CD14-positive monocyte (primary cell): ENCODE results near the gene GIMAP1. TPM values are rescaled to one million over a fixed set of nuclear protein-coding genes. Genes with fewer than 3 reads are reported as not detected.

Experiments used
- DNase-seq, 3 donors: peaks; one replicate each; pipeline ENCODE4 v3.0.0-alpha.2; 2011 to 2022
- H2AFZ ChIP-seq: 2 replicates; pipeline ENCODE4 v1.6.0; 2012; ENCODE audit warnings: mild to moderate bottlenecking, low read depth, low read length, inconsistent platforms; ENCODE audit not compliant: insufficient read depth, poor library complexity, severe bottlenecking
- H3K27ac ChIP-seq, 2 donors: 1 replicate in 1 of 2; 2 replicates in 1 of 2; pipeline ENCODE4 v1.5.1; 2012 to 2013; ENCODE audit warnings: low read length in 2 of 2, control low read depth in 1 of 2, inconsistent platforms in 1 of 2, low read depth in 1 of 2, mild to moderate bottlenecking in 1 of 2
- H3K27me3 ChIP-seq, 2 donors: one replicate each; pipeline versions ENCODE4 v1.6.0 to v1.6.1; 2011 to 2013; ENCODE audit warnings: low read length in 2 of 2; ENCODE audit not compliant: control insufficient read depth in 2 of 2, insufficient read depth in 2 of 2
- H3K36me3 ChIP-seq, 2 donors: replicated peaks in 1 of 2; 1 replicate in 1 of 2; 2 replicates in 1 of 2; pipeline versions ENCODE4 v1.5.1 to v1.6.1; 2012 to 2013; ENCODE audit warnings: low read length in 2 of 2, control low read depth in 1 of 2, inconsistent platforms in 1 of 2, mild to moderate bottlenecking in 1 of 2; ENCODE audit not compliant: insufficient read depth in 2 of 2, control insufficient read depth in 1 of 2
- H3K4me1 ChIP-seq, 2 donors: 1 replicate in 1 of 2; 2 replicates in 1 of 2; pipeline versions ENCODE4 v1.5.1 to v1.6.1; 2012 to 2013; ENCODE audit warnings: low read length in 2 of 2, control low read depth in 1 of 2, inconsistent platforms in 1 of 2, mild to moderate bottlenecking in 1 of 2, moderate library complexity in 1 of 2; ENCODE audit not compliant: insufficient read depth in 2 of 2, control insufficient read depth in 1 of 2
- H3K4me2 ChIP-seq: replicated peaks from 2 replicates; pipeline ENCODE3; 2012; ENCODE audit warnings: low read length, moderate library complexity, mild to moderate bottlenecking; ENCODE audit not compliant: poor library complexity, severe bottlenecking; ENCODE audit errors: extremely low read depth
- H3K4me3 ChIP-seq, 3 experiments: fragments of 200-600 bp in 1 of 3; sonication (generic) in 1 of 3; replicated peaks in 1 of 3; 1 replicate in 2 of 3; 2 replicates in 1 of 3; pipeline ENCODE4 v1.5.1; 2011 to 2013; ENCODE audit warnings: low read length in 3 of 3, mild to moderate bottlenecking in 3 of 3, control low read depth in 2 of 3, low read depth in 2 of 3, inconsistent platforms in 1 of 3, moderate library complexity in 1 of 3
- H3K79me2 ChIP-seq: 2 replicates; pipeline ENCODE4 v1.6.0; 2012; ENCODE audit warnings: mild to moderate bottlenecking, control low read depth, inconsistent platforms, low read length, moderate library complexity; ENCODE audit not compliant: insufficient read depth
- H3K9ac ChIP-seq: 2 replicates; pipeline ENCODE4 v1.6.0; 2017; ENCODE audit warnings: low read length, mild to moderate bottlenecking; ENCODE audit not compliant: insufficient read depth, poor library complexity, severe bottlenecking
- H3K9me3 ChIP-seq, 2 donors: replicated peaks in 1 of 2; 1 replicate in 1 of 2; 2 replicates in 1 of 2; pipeline versions ENCODE4 v1.5.1 to v1.6.1; 2012 to 2013; ENCODE audit warnings: low read length in 2 of 2, control low read depth in 1 of 2; ENCODE audit not compliant: control insufficient read depth in 1 of 2, insufficient read depth in 1 of 2
- H4K20me1 ChIP-seq: 2 replicates; pipeline ENCODE4 v1.6.0; 2012; ENCODE audit warnings: mild to moderate bottlenecking, low read length, control low read depth, moderate library complexity; ENCODE audit not compliant: insufficient read depth
- H3K27ac Mint-ChIP-seq, 7 donors: one replicate each; pipeline ENCODE4 v1.8.0; 2020; ENCODE audit warnings: mild to moderate bottlenecking in 7 of 7, mixed read lengths in 7 of 7, moderate library complexity in 6 of 7, inconsistent platforms in 2 of 7
- H3K27me3 Mint-ChIP-seq, 3 donors: one replicate each; pipeline ENCODE4 v1.8.0; 2021 to 2022; ENCODE audit warnings: low read depth in 3 of 3, mild to moderate bottlenecking in 3 of 3, mixed read lengths in 3 of 3, moderate library complexity in 3 of 3, inconsistent platforms in 1 of 3
- H3K36me3 Mint-ChIP-seq, 2 donors: one replicate each; pipeline ENCODE4 v1.8.0; 2020; ENCODE audit warnings: mixed read lengths in 2 of 2, inconsistent platforms in 1 of 2, mild to moderate bottlenecking in 1 of 2
- H3K4me1 Mint-ChIP-seq: one replicate; pipeline ENCODE4 v1.8.0; 2020; ENCODE audit warnings: mild to moderate bottlenecking, mixed read lengths
- H3K4me3 Mint-ChIP-seq, 2 donors: one replicate each; pipeline ENCODE4 v1.8.0; 2020; ENCODE audit warnings: mild to moderate bottlenecking in 2 of 2, mixed read lengths in 2 of 2, moderate library complexity in 1 of 2
- H3K9me3 Mint-ChIP-seq, 7 donors: one replicate each; pipeline ENCODE4 v1.8.0; 2020 to 2022; ENCODE audit warnings: mixed read lengths in 7 of 7, mild to moderate bottlenecking in 6 of 7, moderate library complexity in 6 of 7, inconsistent platforms in 2 of 7
- WGBS: methylation state at CpG from one replicate; pipeline ENCODE4 v1.1.5; 2013; ENCODE audit warnings: missing lambda C conversion rate; ENCODE audit not compliant: insufficient coverage; 5-methylcytosine and 5-hydroxymethylcytosine counted together
- intact Hi-C, 2 donors: fragments of 100-400 bp; cut with micrococcal nuclease; formaldehyde crosslinking; loops; one replicate each; pipeline versions ENCODE4 v1.15.0 to v1.15.1; 2023
- polyA plus RNA-seq, 3 donors: library from polyadenylated mRNA; depleted of rRNA in 1 of 3; unstranded in 2 of 3; stranded (reverse) in 1 of 3; fragments of 300-500 nt in 2 of 3; fragments of >200 nt in 1 of 3; fragmentation: Illumina TruSeq in 2 of 3; gene quantifications; 1 replicate in 2 of 3; 2 replicates in 1 of 3; pipeline ENCODE4 v1.2.3, GENCODE V29; 2012 to 2021
- TF ChIP-seq, protein P1 (sequence below): fragments of 200-600 bp; IDR thresholded peaks from one replicate; pipeline ENCODE4 v1.8.0; 2022; ENCODE audit warnings: antibody characterized with exemption, mild to moderate bottlenecking

The GIMAP1 gene
- polyA plus RNA-seq, 3 donors, result 10.9 to 19.6 (median 11.4) TPM

DNA sequence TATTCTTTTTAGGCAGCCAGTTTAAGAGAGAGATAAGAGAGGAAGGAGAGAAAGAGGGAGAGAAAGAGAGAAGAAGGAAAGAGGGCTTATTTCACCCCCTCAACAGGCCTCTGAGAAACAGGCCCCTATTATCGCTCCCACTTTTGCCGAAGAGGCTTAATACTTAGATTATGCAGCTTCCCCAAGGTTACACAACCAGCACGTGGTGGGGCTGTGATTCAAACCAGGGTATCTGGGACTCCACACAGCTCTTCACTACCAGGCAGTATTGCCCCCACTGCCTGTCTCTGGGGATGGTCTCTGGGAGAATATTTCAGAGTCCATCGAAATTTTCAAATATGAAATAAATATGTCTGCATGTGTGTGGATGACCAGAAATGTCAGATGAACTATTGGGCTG is 3.0 kb downstream of the GIMAP1 start:
- H3K4me1 ChIP-seq, result peaks cover 55 to 62% of the 10 kb centered on the region in 2 donors
- peak overlapping the region; percentile 86 for H3K4me2 ChIP-seq
- H4K20me1 ChIP-seq, result peaks cover 61% of the 10 kb centered on the region
- Mint-ChIP-seq H3K27me3 (peaks cover 0 to 3% (median 0%) of the 10 kb centered on the region in 3 donors), H3K36me3 (peaks cover 57 to 59% of the 10 kb centered on the region in 2 donors), H3K4me3 (peak overlapping the region; percentile 95 to 99), H3K27ac (peak overlapping the region; percentile 46 to 86 (median 78)), H3K9me3 (peaks cover 0 to 3% (median 0%) of the 10 kb centered on the region in 7 donors), H3K4me1 (peaks cover 77% of the 10 kb centered on the region)
- intact Hi-C loops, result no loop called here
- peak overlapping the region in 2 of 3 experiments; percentile 98 to 100 for H3K4me3 ChIP-seq
- H3K36me3 ChIP-seq, result peaks cover 42 to 59% of the 10 kb centered on the region in 2 donors
- peak overlapping the region; percentile 74 for H3K9ac ChIP-seq
- H3K27ac ChIP-seq, result peak overlapping the region in 1 of 2 donors; percentile 87
- H2AFZ ChIP-seq, result no peak overlapping the region
- no peaks in the 10 kb centered on the region for H3K27me3 ChIP-seq
- 30% methylated on average over 2 of the region's 4 CpGs for WGBS
- peak in 2 of 3 donors; percentile 36 to 53 for DNase-seq
- no peaks in the 10 kb centered on the region for H3K9me3 ChIP-seq
- TF ChIP-seq, protein P1, sequence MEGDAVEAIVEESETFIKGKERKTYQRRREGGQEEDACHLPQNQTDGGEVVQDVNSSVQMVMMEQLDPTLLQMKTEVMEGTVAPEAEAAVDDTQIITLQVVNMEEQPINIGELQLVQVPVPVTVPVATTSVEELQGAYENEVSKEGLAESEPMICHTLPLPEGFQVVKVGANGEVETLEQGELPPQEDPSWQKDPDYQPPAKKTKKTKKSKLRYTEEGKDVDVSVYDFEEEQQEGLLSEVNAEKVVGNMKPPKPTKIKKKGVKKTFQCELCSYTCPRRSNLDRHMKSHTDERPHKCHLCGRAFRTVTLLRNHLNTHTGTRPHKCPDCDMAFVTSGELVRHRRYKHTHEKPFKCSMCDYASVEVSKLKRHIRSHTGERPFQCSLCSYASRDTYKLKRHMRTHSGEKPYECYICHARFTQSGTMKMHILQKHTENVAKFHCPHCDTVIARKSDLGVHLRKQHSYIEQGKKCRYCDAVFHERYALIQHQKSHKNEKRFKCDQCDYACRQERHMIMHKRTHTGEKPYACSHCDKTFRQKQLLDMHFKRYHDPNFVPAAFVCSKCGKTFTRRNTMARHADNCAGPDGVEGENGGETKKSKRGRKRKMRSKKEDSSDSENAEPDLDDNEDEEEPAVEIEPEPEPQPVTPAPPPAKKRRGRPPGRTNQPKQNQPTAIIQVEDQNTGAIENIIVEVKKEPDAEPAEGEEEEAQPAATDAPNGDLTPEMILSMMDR, result no peak
- H3K79me2 ChIP-seq, result peaks cover 81% of the 10 kb centered on the region

DNA sequence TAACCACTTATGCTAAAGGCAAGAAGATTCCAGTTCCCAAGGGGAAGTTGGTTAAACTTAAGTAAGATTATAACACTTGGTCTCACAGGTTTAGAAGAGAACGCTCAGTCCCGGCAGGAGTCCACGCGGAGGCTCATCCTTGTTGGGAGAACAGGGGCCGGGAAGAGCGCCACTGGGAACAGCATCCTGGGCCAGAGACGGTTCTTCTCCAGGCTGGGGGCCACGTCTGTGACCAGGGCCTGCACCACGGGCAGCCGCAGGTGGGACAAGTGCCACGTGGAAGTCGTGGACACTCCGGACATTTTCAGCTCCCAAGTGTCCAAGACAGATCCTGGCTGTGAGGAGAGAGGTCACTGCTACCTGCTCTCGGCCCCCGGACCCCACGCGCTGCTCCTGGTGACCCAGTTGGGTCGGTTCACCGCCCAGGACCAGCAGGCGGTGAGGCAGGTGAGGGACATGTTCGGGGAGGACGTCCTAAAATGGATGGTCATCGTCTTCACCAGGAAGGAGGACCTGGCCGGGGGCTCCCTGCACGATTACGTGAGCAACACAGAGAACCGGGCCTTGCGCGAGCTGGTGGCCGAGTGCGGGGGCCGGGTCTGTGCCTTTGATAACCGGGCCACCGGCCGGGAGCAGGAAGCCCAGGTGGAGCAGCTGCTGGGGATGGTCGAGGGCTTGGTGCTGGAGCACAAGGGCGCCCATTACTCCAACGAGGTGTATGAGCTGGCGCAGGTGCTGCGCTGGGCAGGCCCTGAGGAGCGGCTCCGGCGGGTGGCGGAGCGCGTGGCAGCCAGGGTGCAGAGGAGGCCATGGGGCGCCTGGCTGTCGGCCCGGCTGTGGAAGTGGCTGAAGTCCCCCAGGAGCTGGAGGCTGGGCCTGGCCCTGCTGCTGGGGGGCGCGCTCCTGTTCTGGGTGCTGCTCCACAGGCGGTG is 3.8 kb downstream of the GIMAP1 start:
- H3K27ac Mint-ChIP-seq, result peak overlapping the region in 5 of 7 donors; percentile 7 to 83 (median 45)
- H3K4me1 ChIP-seq, result peaks cover 53 to 58% of the 10 kb centered on the region in 2 donors
- peak overlapping the region; percentile 16 for H3K9ac ChIP-seq
- intact Hi-C loops, result no loop called here
- peaks cover 73% of the 10 kb centered on the region for H3K4me1 Mint-ChIP-seq
- TF ChIP-seq, protein P1, result no peak
- H3K79me2 ChIP-seq, result peaks cover 81% of the 10 kb centered on the region
- no peak for DNase-seq
- peak overlapping the region in 1 of 3 experiments; percentile 98 for H3K4me3 ChIP-seq
- 96% methylated on average over 52 of the region's 52 CpGs for WGBS
- peaks cover 59 to 66% of the 10 kb centered on the region in 2 donors for H3K36me3 Mint-ChIP-seq
- H3K27me3 Mint-ChIP-seq, result peaks cover 0 to 3% (median 0%) of the 10 kb centered on the region in 3 donors
- H3K9me3 ChIP-seq, result no peaks in the 10 kb centered on the region
- H3K36me3 ChIP-seq, result peaks cover 42 to 63% of the 10 kb centered on the region in 2 donors
- H3K4me2 ChIP-seq, result peak overlapping the region; percentile 86
- H3K4me3 Mint-ChIP-seq, result no peak overlapping the region
- peaks cover 0 to 2% (median 0%) of the 10 kb centered on the region in 7 donors for H3K9me3 Mint-ChIP-seq
- H2AFZ ChIP-seq, result no peak overlapping the region
- H4K20me1 ChIP-seq, result peaks cover 68% of the 10 kb centered on the region
- H3K27ac ChIP-seq, result peak overlapping the region in 1 of 2 donors; percentile 87
- H3K27me3 ChIP-seq, result no peaks in the 10 kb centered on the region
